CD4-positive, alpha-beta T cell treated with Interferon gamma for 1 hour (primary cell): Measurements from ENCODE around the gene RNF207.

Source experiments
- DNase-seq: peaks from one replicate; pipeline ENCODE4 v3.0.0-alpha.2; 2020

Gene RNF207

GRCh38 chr1:6252374-6252710 is 46.4 kb downstream of the RNF207 start:
- DNase-seq = no peak

- no peak for DNase-seq
Measured at GRCh38 chr1:6253380-6253779, 47.5 kb downstream of the RNF207 start.

GRCh38 chr1:6254691-6255090 is 48.8 kb downstream of the RNF207 start:
- no peak for DNase-seq

GRCh38 chr1:6256645-6257044 is 50.7 kb downstream of the RNF207 start:
- no peak for DNase-seq

GRCh38 chr1:6257541-6258069 is 51.7 kb downstream of the RNF207 start:
- DNase-seq = no peak

- DNase-seq = no peak
Measured at GRCh38 chr1:6258675-6259074, 52.8 kb downstream of the RNF207 start.

GRCh38 chr1:6259491-6260362 is 53.8 kb downstream of the RNF207 start:
- DNase-seq = peak; percentile 81

GRCh38 chr1:6260433-6260934 is 54.6 kb downstream of the RNF207 start:
- no peak for DNase-seq

- peak; percentile 17 for DNase-seq
Measured at GRCh38 chr1:6260961-6261614, 55.2 kb downstream of the RNF207 start, which contains the start of gene GPR153. Gene GPR153 (minus strand): TSS chr1:6261098. CDS start chr1:6254905, 6,193 bp downstream.

- no peak for DNase-seq
Measured at GRCh38 chr1:6261615-6261995, 55.7 kb downstream of the RNF207 start.

GRCh38 chr1:6262555-6263420 is 56.9 kb downstream of the RNF207 start:
- DNase-seq = no peak

GRCh38 chr1:6263716-6264115 is 57.8 kb downstream of the RNF207 start:
- DNase-seq = no peak

- DNase-seq = no peak
Measured at GRCh38 chr1:6265151-6265550, 59.2 kb downstream of the RNF207 start.

- no peak for DNase-seq
Measured at GRCh38 chr1:6266641-6267040, 60.7 kb downstream of the RNF207 start.

- no peak for DNase-seq
Measured at GRCh38 chr1:6267686-6268322, 61.9 kb downstream of the RNF207 start.

- no peak for DNase-seq
Measured at GRCh38 chr1:6268415-6268814, 62.5 kb downstream of the RNF207 start.

- no peak for DNase-seq
Measured at GRCh38 chr1:6269296-6269695, 63.4 kb downstream of the RNF207 start.

- DNase-seq = no peak
Measured at GRCh38 chr1:6269720-6270400, 63.9 kb downstream of the RNF207 start.

GRCh38 chr1:6270401-6270800 is 64.5 kb downstream of the RNF207 start:
- no peak for DNase-seq
